CD4-positive, alpha-beta T cell treated with Interleukin-15 for 1 hour (primary cell): Measurements from ENCODE around the gene PTPRS.

ENCODE experiments used
- DNase-seq: peaks from one replicate; pipeline ENCODE4 v3.0.0-alpha.2; 2020

The PTPRS gene

GRCh38 chr19:5305163-5305562 is 35.4 kb downstream of the PTPRS start:
- no peak for DNase-seq

GRCh38 chr19:5304486-5304885 is 36.1 kb downstream of the PTPRS start:
- no peak for DNase-seq

- no peak for DNase-seq
These were observed 37.4 kb downstream of the PTPRS start for GRCh38 chr19:5303208-5303607.

GRCh38 chr19:5302396-5302795 is 38.2 kb downstream of the PTPRS start:
- no peak for DNase-seq

- no peak for DNase-seq
These were observed 41.5 kb downstream of the PTPRS start for GRCh38 chr19:5299137-5299536.

- no peak for DNase-seq
These were observed 42.1 kb downstream of the PTPRS start for GRCh38 chr19:5298471-5298901.

GRCh38 chr19:5297272-5297669 is 43.3 kb downstream of the PTPRS start:
- DNase-seq: no peak

- no peak for DNase-seq
These were observed 43.9 kb downstream of the PTPRS start for GRCh38 chr19:5296457-5297271.

- DNase-seq: no peak
These were observed 44.6 kb downstream of the PTPRS start for GRCh38 chr19:5296021-5296420.

GRCh38 chr19:5294403-5295160 is 46.0 kb downstream of the PTPRS start:
- no peak for DNase-seq

- no peak for DNase-seq
These were observed 46.8 kb downstream of the PTPRS start for GRCh38 chr19:5293612-5294378.

- DNase-seq: peak; percentile 47
These were observed 47.6 kb downstream of the PTPRS start for GRCh38 chr19:5292822-5293611.

GRCh38 chr19:5292453-5292821 is 48.2 kb downstream of the PTPRS start:
- DNase-seq: peak; percentile 23

GRCh38 chr19:5291588-5292193 is 48.9 kb downstream of the PTPRS start:
- no peak for DNase-seq
